ENCODE results near the gene WDR82.

Gene WDR82

DNA sequence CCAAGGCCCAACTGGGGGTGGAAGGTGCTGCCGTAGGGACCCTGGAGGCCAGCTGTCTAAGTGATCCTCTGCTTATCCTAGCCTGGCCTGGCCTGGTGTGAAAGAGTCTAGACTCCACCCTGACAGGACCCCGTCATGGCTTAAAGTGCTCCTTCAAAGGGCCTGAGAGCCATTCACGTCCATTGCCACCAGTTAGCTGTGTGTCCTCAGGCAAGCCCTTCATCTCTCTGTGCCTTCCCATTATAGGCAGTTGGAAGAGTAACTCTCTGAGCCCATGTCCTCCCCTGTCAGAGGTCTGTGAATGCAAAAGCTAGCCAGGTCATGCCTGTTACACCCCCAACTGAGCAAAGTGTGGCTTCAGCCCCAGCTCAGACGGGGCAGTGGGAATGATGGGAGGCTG, 28.5 kb upstream of the WDR82 start:
- DNase-seq = no peak

DNA sequence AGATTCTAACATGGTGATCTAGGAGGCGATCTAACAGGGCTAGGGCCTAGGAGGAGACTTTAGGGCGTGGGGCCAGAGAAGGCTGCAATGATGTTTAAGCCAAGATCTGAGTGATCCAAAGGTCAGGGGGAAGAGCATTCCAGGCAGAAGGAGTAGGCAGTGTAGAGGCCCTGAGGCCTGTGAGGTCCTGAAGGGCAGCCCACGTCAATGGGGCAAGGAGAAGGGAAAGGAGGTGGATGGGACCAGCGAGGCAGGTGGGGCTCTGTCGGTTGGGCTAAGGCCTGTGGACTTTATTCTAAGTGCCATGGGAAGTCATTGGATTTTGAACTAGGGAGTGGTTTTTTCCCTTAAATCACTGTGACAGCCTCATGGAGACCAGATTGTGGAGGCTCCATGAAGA, 27.5 kb upstream of the WDR82 start:
- DNase-seq = no peak

DNA sequence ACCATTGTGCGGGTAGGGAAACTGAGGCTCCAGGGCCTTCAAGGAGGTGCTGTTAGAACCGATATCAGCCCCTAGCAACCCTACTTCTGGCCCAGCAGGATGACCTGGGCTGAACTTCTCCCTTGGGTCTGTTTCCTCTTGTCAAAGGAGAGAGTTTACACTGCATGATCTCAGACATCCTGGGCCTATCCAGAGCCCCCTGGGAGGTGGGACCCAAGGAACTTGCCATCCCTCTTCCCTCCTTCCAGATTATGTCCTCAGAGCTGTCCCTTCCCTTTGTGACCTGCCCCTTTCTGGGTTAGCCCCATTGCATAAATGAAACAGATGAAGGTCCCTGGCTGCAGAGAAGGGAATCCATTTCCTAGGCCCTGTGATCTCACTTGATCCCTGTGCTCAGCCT, 25.4 kb upstream of the WDR82 start:
- DNase-seq = no peak

DNA sequence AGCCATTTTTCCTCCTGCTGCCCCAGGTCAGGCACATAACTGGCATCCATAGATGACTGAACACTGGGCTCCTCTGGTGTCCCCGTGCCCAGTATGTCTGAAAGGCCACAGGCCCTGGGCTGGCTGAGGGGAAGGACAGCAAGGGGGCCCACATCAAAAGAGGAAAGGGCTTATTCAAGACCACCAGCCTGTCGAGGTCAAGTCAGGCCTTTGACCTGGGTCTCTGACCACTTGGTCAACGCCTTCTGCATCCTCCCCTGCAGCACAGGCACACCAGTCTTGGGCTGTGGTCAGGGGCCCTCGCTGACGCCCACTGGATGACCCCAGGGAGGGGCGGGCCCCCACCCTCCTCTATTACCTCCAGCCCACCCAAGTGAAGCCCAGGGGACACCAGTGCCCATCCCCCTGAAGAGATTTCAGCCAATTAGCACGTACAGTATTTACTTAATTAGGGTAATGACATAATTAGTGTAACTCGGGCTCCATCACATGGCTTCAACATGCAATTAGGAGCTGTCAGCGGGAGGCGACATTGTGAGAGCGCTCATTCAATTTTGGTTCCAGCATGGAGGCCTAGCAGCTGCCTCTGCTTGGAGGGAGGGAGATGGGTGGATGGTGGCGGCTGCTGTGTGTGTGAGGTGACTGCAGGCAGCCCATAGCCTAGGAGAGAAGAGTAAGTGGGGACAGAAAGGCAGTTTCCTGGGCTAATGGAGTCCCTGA, 24.1 kb upstream of the WDR82 start:
- DNase-seq = no peak

DNA sequence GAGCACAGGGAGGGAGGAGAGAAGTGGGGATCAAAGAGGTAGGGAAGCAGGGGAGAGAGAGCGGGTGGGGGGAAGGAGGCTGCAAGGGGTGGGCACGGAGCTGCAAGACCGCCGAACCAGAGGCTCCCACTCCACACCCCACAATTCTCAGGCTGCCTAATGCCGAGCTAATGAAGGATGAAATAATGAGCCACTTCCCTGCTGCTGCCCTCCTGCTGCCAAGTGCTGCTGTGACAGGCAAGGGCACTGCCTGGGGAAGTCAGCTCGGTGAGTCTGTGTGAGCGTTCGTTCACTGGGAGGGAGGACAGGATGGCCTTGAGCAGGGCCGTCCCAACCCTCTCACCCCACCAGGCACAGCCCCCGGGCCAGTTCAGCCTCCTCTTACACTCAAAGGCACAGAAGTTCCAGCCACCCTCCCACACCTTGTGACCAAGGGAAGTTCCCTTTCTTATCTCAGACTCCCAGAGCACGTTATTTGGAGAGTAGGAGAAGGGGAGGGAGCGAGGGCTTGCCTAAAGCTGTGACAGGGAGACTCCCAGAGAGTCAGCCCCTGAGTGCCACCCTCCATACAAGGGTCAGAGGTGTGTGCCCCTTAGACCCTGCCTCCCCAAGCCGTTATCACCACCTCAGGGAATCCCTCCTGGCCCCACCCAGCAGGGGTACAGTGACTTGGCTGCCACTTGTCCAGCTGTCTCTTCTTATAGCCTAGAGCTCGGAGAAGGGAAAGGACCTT, 21.6 kb upstream of the WDR82 start:
- DNase-seq = no peak

DNA sequence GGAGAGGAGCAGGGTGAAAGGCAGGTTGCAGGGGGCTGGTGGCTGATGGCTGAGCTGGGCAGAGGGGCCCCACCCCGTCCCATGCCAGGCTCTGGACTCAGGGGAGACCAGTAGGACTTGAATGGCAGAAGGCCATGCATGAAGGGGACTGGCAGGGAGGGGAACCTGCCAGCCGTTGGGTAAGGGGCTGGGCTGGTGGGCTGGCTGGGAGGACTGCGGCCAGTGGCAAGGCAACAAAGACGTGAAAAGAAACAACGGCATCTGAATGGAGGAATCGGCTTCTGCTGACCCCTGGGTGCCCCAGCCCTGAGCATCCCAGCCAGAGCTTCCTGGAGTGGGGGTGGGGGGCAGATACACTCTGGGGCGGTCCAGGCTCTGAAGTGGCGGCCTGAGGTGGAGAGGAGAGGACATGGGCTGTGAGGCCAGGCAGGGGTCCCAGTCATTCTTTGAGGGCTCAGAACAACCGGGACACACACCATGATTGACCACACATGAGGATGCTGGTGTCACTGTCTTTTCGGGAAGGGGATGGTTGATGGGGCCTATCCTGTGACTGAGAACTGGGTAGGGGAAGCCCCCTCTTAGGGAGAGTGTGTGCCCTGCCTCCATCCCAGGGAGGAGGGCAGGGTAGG, 20.9 kb upstream of the WDR82 start:
- DNase-seq = no peak

DNA sequence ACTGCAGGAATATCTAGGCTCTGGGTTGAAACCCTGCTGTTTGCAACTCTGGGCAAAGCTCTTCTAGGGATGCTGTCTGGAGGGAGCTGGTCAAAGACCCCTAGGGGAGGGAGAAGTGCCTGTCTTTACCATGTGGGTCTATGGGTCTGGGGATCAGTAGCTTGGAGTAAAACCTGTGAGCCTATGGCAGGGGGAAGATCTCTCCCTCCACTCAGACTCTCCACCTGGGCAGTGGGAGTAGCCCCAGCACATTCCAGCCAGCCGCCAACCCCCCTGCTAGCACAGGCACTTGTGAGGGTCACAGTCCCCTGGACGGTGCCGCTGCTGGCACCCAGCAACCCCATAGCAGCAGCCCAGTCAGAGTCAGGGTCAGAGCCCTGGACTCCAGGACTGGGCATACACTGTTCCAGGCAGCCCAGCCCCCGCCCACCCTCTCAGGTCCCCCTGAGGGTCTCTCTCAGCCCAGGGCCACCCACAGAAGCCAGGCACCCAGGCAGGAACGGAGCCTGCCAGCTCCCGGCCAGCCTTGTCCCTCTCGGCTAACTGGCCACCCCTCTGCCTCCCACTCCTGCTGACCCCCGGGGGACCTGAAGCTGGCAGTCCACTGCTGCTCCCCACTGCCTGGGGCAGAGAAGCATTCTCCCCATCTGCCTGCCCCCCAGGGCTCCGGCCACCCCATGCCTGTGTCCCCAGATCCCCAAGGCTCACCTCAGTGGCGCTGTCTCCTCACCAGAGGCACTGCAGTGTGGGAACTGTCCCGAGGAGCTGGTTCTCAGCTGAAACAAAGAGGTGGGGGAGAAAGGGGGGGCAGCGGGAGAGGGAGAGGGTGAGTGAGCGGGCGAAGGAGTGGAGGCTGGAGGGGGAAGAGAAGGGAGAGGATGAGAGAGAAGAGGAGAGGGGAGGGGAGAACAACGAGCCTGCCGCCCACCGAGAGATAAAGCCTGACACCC, 20.0 kb upstream of the WDR82 start:
- no peak for DNase-seq

DNA sequence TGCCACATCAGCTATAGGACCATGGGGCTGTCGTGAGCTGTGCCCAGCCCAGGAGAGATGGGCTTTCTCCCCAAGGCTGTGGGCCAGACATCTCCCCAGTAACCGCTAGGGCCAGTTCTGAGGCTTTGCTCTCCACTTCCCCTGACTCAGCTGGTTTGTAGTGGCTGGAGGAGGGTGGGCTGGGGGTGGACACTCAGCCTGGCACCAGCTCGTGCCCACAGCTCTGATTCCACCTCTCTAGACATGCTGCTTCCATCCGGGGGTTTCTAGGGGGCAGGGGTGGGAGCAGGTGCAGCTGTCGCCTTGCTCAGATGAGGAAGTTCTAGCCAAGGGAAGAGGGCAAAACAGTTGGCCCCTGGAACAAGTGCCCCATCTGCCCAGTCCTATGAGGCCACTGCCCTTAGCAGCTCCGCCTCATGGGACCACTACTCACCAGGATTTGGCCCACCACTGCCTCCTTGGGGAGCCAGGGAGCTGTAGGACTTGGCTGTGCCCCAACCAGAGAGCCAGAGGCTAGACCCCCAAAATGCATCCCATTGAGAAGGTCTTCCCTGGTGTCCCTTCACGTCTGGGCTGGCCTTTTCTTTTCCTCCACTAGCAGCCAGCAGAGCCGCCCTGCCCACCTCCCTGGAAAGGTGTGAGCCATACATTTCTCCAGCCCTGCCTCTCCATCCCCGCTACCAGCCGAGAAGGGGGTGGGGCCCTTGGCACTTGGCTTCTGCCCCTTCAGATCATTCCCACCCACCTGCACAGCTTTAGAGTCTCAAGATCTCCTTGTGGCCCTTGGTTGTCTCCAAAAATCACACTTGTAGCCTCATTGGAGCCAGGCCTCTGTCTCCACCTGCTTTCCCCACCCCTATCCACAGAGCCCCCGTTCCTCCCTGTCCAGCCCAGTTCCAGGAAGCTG, 19.0 kb upstream of the WDR82 start:
- no peak for DNase-seq

DNA sequence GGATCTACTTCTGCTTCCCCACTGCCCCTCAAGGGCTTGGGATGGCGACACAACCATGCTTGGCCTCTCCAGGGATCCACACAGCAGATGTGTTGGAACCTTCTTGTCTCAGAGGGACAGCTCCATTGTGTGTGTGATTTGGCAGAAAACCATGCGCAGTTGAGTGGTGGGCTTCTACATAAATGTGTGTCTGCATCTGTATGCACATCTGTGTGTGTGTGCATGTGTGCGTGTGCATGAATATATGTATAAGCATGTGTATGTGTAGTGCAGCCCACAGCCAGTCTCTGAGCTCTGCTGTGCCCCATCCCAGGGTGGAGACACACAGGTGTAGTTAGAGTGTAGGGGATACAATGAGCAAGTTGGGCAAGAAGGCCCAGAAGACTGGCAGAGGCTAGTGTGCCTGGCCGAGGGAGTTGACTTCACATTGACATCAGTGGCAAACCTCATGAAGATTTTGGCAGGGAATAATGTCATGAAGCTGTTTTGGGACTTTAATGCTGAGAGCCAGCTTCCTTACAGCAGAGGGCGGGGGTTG, 17.3 kb upstream of the WDR82 start:
- no peak for DNase-seq

DNA sequence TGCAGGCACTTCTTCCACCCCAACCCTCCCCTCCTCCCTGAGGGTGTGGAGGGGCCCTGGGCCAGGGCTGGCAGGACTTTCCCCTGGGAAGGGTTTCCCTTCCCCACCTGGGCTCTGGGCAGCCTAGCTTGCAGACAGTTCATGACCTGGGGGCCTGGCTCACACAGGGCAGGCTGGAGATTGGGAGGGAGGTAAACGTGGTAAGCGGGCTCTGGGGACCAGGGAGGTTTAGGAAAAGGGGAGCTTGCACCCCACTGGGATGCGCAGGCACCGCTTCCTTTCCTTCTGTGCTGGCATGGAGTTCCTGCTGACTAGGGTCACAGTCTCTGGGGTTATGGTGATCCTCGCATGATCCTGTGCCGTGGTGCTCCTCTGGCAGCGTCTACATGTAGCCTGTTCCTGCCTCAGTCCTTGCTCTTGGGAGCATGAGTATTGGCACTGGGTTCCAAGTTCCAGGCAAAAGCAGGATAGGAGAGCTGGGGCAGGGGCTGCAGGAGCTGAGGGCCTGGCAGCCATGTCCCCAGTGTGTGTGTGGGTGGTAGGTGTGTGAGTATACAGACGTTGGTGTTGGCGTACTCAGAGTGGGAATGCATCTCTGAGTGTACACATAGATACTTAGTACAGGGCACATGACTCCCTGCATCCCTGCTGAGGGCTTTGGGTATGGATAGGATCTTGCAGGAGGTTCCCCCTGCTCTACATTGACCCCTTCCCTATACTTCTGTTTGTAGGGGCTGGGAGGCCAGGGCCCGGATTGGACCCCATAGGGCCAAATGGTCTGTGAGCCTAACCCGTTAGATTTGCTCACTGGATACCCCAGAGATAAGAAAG, 16.1 kb upstream of the WDR82 start:
- no peak for DNase-seq

DNA sequence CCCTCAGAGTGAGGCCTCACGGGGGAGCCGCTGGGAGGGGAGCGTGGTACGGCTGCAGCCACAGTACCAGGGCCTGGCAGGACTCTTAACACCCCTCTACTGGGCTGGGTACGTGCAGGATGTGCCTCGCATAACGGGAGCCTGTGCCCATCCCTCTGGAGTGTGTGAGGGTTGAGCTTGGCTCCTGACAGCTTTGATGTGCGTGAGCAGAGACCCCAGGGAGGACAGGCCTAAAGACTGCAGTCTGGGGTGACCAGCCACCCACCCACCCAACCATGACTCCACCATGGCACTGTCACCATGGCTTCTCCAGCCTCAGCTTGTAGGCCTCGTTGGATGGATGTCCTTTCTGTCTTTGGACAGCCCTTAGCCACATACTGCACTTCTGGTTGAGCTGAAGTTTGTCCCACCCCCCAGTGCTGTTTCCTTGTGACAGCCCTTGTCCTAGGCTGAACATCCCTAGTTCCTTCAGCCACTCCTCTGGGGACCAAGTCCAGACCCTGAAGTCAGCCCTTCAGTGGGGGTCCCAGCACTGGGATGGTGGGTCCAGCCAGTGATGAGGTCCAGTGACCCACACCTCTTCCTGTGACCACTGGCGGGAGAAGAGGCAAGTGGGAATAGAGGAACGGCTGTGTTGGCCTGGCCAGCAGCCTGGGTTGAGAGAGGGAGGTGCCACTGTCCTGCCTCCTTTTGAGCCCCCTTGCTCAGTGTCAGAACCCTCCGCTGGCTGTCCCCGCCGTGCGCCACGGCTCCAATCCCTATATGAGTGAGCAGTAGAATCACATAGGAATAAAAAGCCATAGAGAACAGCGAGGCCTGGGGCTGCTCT, 15.3 kb upstream of the WDR82 start:
- no peak for DNase-seq

DNA sequence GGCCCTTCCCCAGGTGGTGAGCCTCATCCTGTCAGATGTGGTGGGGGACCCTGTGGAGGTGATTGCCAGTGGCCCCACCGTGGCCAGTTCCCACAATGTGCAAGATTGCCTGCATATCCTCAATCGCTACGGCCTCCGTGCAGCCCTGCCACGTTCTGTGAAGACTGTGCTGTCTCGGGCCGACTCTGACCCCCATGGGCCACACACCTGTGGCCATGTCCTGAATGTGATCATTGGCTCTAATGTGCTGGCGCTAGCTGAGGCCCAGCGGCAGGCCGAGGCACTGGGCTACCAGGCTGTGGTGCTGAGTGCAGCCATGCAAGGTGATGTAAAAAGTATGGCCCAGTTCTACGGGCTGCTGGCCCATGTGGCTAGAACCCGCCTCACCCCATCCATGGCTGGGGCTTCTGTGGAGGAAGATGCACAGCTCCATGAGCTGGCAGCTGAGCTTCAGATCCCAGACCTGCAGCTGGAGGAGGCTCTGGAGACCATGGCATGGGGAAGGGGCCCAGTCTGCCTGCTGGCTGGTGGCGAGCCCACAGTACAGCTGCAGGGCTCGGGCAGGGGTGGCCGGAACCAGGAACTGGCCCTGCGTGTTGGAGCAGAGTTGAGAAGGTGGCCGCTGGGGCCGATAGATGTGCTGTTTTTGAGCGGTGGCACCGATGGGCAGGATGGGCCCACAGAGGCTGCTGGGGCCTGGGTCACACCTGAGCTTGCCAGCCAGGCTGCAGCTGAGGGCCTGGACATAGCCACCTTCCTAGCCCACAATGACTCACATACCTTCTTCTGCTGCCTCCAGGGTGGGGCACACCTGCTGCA, 14.0 kb upstream of the WDR82 start:
- no peak for DNase-seq

DNA sequence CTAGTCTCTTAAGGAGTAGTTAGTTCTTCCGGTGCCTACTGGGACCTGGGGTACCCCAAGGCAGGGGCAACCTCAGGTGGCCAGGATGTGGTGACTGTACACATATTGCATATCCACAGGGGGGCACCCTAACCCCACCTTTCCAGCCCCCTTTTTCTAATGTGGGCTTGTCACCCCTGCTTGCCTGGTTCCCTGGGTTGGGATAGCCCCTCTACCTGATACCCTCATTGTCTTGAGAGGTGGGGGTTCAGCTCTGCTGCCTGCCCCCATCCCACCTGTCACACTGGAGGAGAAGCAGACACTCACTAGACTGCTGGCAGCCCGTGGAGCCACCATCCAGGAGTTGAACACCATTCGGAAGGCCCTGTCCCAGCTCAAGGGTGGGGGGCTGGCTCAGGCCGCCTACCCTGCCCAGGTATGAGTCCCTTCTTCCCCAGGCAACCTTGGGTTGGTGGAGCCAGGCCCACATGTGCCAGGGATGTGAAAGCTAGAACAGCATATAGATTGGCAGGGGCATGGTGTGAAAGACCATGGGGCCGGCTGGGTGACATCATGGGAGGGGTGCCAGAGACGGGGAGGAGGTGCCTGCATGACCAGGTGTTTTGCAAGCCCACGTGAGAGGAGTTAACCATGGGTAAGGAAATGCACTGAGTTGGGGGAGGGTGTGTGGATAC, 13.2 kb upstream of the WDR82 start:
- no peak for DNase-seq

DNA sequence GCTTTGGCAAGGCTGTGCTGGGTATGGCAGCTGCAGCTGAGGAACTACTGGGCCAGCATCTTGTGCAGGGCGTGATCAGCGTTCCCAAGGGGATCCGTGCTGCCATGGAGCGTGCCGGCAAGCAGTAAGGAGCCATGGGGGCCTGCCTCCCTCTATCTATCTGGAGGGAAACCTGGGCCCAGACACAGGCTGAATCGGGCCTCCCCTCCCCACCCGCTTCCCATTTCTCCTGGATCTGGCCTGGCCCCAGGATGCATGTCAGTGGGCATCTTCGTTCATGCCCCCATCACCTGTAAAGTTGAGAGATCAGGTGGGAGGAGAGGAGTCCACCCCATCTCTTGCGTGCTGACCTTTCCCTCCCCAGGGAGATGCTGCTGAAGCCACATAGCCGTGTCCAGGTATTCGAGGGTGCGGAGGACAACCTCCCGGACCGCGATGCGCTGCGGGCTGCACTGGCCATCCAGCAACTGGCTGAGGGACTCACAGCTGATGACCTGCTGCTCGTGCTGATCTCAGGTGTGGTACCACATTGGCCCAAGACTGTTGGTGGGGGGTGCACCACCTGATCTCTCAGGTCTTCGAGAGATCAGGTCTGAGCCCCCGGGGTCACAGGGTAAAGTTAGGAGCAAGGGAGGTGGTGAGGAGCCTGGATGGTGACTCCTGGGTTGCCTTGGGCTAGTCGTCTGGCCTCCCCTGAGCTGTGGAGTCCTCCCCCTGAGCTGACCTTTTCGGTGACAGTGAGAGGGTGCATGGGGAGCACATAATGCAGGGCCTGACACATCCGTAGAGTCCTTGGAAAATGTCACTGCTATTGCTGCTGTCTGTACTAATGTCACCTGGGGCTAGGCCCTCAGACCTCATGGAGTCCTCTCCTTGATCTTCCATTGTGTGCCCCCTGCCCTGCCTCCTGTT, 12.4 kb upstream of the WDR82 start:
- no peak for DNase-seq

DNA sequence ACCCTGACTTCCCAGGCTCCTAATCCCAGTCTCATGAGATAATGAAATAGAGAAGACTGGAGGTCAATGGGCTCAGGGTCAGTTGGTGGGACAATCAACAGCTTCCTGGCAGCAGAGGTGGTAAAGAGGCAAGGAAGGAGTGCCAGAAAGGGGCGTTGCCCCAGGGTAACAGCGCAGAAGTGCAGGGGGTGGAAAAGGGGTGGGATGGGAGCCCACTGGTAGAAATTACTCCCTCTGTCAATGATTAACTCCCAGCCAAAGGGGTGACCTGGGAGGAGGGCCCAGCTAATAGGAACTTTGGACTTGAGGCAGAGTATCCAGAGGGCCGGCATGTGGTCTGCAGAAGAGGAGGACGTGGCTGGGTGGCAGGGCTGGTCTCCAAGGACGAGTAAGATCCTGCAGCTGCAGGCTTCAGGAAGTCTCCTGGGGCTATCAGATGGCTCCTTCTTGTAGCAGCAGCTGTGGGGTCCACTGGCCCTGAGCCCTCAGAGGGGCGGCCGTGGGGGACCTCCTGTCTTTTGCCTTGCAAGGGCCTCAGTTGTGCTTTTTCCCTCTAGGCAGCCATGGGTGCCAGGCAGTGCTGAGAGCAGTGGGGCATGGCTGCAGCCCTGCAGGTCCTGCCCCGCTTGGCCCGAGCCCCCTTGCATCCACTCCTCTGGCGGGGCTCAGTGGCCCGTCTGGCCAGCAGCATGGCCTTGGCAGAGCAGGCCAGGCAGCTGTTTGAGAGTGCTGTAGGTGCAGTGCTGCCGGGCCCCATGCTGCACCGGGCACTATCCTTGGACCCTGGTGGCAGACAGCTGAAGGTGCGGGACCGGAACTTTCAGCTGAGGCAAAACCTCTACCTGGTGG, 11.5 kb upstream of the WDR82 start:
- no peak for DNase-seq

DNA sequence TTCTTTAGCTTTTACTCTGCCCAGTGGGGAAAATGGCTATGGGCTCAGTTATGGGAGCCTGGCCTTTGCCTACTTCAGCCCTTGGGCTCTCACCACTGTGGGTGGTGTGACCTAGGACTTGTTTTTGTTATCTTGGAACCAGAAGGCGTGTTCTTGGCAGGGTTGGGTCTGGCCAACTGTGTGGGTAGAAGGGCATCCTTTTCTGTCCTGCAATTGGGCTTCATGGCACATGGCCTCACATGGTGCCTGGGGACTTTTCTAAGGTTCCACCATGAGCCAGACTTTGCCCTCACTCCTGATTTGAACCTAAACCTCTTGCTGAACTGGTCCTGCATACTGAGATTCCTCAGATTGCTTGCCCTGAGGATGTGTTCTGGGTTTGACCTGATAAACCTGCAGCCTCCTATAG, 10.9 kb upstream of the WDR82 start:
- DNase-seq = no peak

All from fibroblast of skin of abdomen (primary cell).